DOHH2 (cell line): ENCODE data around the gene ZNF780B.

ENCODE experiments used
- H3F3A ChIP-seq: fragments of 200-600 bp; sonication (generic), shearing (Covaris generic); 2 replicates; pipeline ENCODE4 v1.6.0; 2016; ENCODE audit warnings: antibody characterized with exemption, mild to moderate bottlenecking; ENCODE audit not compliant: control insufficient read depth, insufficient read depth
- H3K27ac ChIP-seq: fragments of 200-600 bp; sonication (generic); 2 replicates; pipeline ENCODE4 v1.5.1; 2014; ENCODE audit warnings: low read depth, mild to moderate bottlenecking, low read length, moderate library complexity
- H3K27me3 ChIP-seq: fragments of 200-600 bp; sonication (generic); 2 replicates; pipeline ENCODE4 v1.6.1; 2014; ENCODE audit warnings: mild to moderate bottlenecking, low read length, mixed read lengths; ENCODE audit not compliant: control insufficient read depth
- H3K36me3 ChIP-seq: fragments of 200-600 bp; sonication (generic); 2 replicates; pipeline ENCODE4 v1.6.1; 2014; ENCODE audit warnings: mild to moderate bottlenecking, low read length, moderate library complexity, mixed read lengths; ENCODE audit not compliant: control insufficient read depth
- H3K4me1 ChIP-seq: fragments of 200-600 bp; sonication (generic); 2 replicates; pipeline ENCODE4 v1.6.1; 2014; ENCODE audit warnings: mild to moderate bottlenecking, low read length, mixed read lengths; ENCODE audit not compliant: control insufficient read depth
- H3K4me2 ChIP-seq: fragments of 200-600 bp; sonication (generic); 2 replicates; pipeline ENCODE4 v1.6.0; 2014; ENCODE audit warnings: mild to moderate bottlenecking, low read length, moderate library complexity
- H3K4me3 ChIP-seq: fragments of 200-600 bp; sonication (generic); 2 replicates; pipeline ENCODE4 v1.5.1; 2014; ENCODE audit warnings: mild to moderate bottlenecking, low read length, mixed read lengths
- H3K79me2 ChIP-seq: fragments of 200-600 bp; sonication (generic); 2 replicates; pipeline ENCODE4 v1.6.1; 2014; ENCODE audit warnings: mild to moderate bottlenecking, low read length, mixed read lengths; ENCODE audit not compliant: control insufficient read depth
- H3K9me2 ChIP-seq: fragments of 200-600 bp; sonication (generic); replicated peaks from 2 replicates; pipeline ENCODE4 v1.6.1; 2014; ENCODE audit warnings: mild to moderate bottlenecking, low read length, mixed read lengths; ENCODE audit not compliant: control insufficient read depth
- H3K9me3 ChIP-seq: fragments of 200-600 bp; sonication (generic); 2 replicates; pipeline ENCODE4 v1.6.1; 2014; ENCODE audit warnings: antibody characterized with exemption, low read length, mixed read lengths; ENCODE audit not compliant: control insufficient read depth, insufficient read depth
- H4K20me1 ChIP-seq: fragments of 200-600 bp; sonication (generic); 2 replicates; pipeline ENCODE4 v1.6.0; 2014; ENCODE audit warnings: low read depth, mild to moderate bottlenecking, antibody characterized with exemption, low read length, moderate library complexity; ENCODE audit not compliant: control insufficient read depth, insufficient read depth
- EZH2phosphoT487 ChIP-seq: fragments of 200-600 bp; sonication (generic); IDR thresholded peaks from 2 replicates; pipeline ENCODE4 v1.6.1; 2017; ENCODE audit warnings: borderline replicate concordance, mild to moderate bottlenecking, antibody characterized with exemption, low read length, moderate library complexity, mixed read lengths
- TF ChIP-seq, protein P1 (sequence below): fragments of 200-600 bp; sonication (generic); IDR thresholded peaks from one replicate; pipeline ENCODE4 v1.5.1; 2014; ENCODE audit warnings: antibody characterized with exemption, mild to moderate bottlenecking, low read depth, low read length; ENCODE audit not compliant: poor library complexity, severe bottlenecking

Gene ZNF780B

DNA sequence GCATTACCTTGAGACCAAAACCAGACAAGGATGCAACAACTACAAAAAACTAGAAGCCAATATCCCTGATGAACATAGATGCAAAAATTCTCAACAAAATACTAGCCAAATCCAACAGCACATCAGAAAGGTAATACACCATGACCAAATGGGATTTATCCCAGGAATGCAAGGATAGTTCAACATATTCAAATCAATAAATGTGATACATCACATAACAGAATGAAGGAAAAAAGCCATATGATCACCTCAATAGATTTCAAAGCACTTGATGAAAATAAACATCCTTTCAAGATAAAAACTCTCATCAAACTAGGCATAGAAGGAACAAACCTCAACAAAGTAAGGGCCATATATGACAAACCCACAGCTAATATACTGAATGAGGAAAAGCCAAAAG is 69.4 kb downstream of the ZNF780B start:
- Histone ChIP-seq H3K79me2 (peaks cover 89% of the 10 kb centered on the region), H3K4me3 (no peak overlapping the region), H3K9me3 (peaks cover 37% of the 10 kb centered on the region)

GRCh38 chr19:39983695-39984300 is 72.2 kb downstream of the ZNF780B start:
- peaks cover 68% of the 10 kb centered on the region for H3K79me2 ChIP-seq

More for the DNA sequence above, 69.4 kb downstream of the ZNF780B start:
- Histone ChIP-seq H3K36me3 (peaks cover 45% of the 10 kb centered on the region), H3K9me2 (no peaks in the 10 kb centered on the region), H4K20me1 (no peaks in the 10 kb centered on the region), H3K27ac (no peak overlapping the region), H3K4me1 (no peaks in the 10 kb centered on the region), H3K4me2 (no peak overlapping the region), H3K27me3 (no peaks in the 10 kb centered on the region), H3F3A (peaks cover 17% of the 10 kb centered on the region)
- TF ChIP-seq, protein P1, sequence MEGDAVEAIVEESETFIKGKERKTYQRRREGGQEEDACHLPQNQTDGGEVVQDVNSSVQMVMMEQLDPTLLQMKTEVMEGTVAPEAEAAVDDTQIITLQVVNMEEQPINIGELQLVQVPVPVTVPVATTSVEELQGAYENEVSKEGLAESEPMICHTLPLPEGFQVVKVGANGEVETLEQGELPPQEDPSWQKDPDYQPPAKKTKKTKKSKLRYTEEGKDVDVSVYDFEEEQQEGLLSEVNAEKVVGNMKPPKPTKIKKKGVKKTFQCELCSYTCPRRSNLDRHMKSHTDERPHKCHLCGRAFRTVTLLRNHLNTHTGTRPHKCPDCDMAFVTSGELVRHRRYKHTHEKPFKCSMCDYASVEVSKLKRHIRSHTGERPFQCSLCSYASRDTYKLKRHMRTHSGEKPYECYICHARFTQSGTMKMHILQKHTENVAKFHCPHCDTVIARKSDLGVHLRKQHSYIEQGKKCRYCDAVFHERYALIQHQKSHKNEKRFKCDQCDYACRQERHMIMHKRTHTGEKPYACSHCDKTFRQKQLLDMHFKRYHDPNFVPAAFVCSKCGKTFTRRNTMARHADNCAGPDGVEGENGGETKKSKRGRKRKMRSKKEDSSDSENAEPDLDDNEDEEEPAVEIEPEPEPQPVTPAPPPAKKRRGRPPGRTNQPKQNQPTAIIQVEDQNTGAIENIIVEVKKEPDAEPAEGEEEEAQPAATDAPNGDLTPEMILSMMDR, result no peak

DNA sequence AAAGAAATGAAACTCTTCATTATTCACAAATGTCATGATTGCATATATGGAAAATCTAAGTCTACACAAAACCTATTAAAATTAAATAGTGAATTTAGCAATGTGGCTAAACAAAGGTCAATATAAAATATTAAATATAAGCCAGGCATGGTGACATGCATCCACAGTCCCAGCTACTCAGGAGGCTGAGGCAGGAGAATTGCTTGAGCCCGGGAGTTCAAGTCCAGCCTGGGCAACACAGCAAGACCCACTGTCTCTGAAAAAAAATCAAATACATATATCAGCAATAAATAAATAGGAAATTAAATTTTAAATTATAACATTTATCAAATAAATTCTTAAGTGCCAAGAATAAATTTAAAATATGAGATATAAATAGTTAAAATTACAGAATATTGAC is 73.1 kb downstream of the ZNF780B start:
- TF ChIP-seq, protein P1, result no peak
- no peak for TF ChIP-seq EZH2phosphoT487
- no peaks in the 10 kb centered on the region for H3K4me1 ChIP-seq
- no peaks in the 10 kb centered on the region for H3K9me2 ChIP-seq
- H3K4me2 ChIP-seq, result no peak overlapping the region
- peaks cover 37% of the 10 kb centered on the region for H3K9me3 ChIP-seq
- no peak overlapping the region for H3K4me3 ChIP-seq
- no peaks in the 10 kb centered on the region for H3K27me3 ChIP-seq
- H3K79me2 ChIP-seq, result peaks cover 60% of the 10 kb centered on the region
- H4K20me1 ChIP-seq, result no peaks in the 10 kb centered on the region
- H3K36me3 ChIP-seq, result peaks cover 83% of the 10 kb centered on the region
- H3K27ac ChIP-seq, result no peak overlapping the region
- peaks cover 14% of the 10 kb centered on the region for H3F3A ChIP-seq

More at GRCh38 chr19:39983695-39984300, 72.2 kb downstream of the ZNF780B start:
- peaks cover 14% of the 10 kb centered on the region for H3F3A ChIP-seq
- peaks cover 37% of the 10 kb centered on the region for H3K9me3 ChIP-seq
- no peak overlapping the region for H3K4me2 ChIP-seq
- no peak overlapping the region for H3K4me3 ChIP-seq
- no peak overlapping the region for H3K27ac ChIP-seq
- H3K27me3 ChIP-seq, result no peaks in the 10 kb centered on the region
- H3K4me1 ChIP-seq, result no peaks in the 10 kb centered on the region
- H4K20me1 ChIP-seq, result no peaks in the 10 kb centered on the region
- TF ChIP-seq, protein P1, result no peak
- no peak for TF ChIP-seq EZH2phosphoT487
- peaks cover 74% of the 10 kb centered on the region for H3K36me3 ChIP-seq
- H3K9me2 ChIP-seq, result no peaks in the 10 kb centered on the region
